ENCODE measurements around the gene COA1.

The COA1 gene

DNA sequence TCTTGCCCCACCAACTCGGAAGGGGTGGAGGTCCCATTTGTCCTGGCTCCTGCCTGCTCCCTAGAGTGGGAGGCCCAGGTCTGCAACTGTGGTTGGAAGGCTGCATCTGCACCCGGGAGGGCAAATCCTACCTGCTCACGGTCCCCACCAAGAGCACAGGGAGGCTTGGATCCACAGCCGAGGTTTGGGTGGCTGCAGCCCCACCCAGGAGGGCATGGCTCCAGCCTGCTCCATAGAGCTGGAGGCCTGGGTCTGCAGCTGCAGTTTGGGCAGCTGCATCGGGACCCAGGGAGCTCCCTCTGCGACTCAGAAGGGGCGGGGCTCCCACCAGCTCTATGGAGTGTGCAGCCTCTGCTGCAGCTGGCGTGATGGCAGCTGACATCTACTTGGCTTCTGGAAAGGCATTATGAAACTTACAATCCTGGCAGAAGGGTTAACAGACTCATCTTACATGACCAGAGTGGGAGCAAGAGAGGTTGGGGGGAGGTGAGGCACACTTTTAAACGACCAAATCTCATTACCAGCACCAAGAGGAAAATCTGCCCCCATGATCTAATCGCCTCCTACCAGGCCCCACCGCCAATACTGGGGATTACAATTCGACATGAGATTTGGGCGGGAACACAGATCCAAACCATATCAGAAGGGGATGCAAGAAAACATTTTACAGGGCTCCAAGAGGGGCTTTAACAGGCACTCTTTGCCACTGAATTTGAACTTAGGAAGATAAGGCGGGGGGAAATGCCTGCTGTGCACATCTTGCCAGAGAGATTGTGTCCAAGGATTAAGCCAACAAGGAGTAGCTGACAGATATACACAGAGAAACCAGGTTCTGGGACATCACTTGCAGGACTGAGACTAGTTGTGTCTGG is 20.9 kb upstream of the COA1 start:
- H3K4me3 ChIP-seq (ENCODE audit: low read depth, low read length), result no peak overlapping the region
- DNase-seq (ENCODE audit: low read depth), result no peak
- no peak for TF ChIP-seq CTCF (conservative IDR thresholded peaks at IDR 0.05; ENCODE audit: low read depth, low read length)

GRCh38 chr7:43749383-43749940 is 20.1 kb upstream of the COA1 start:
- DNase-seq (ENCODE audit: low read depth), result no peak
- H3K4me3 ChIP-seq (ENCODE audit: low read depth, low read length), result no peak overlapping the region
- TF ChIP-seq CTCF (conservative IDR thresholded peaks at IDR 0.05; ENCODE audit: low read depth, low read length), result no peak

GRCh38 chr7:43747328-43748105 is 18.2 kb upstream of the COA1 start:
- TF ChIP-seq CTCF (conservative IDR thresholded peaks at IDR 0.05; ENCODE audit: low read depth, low read length), result no peak
- DNase-seq (ENCODE audit: low read depth), result no peak
- no peak overlapping the region for H3K4me3 ChIP-seq (ENCODE audit: low read depth, low read length)

DNA sequence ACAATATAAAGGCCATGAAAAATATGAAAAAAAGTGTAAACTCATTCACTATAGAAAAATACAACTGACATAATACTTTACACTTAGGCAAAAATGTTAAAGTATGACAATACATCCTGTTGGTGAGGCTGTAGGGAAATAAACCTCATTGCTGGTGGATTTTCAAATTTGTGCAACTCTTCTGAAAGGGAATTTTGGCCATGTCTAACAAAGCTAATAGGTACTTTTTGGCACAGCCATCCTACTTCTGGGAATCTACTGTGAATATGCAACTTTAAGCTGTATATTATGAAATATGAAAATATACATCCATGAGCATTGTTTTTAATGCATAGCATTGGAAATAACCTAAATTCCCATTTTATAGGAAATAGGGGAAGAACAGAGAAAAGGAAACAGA is 13.4 kb upstream of the COA1 start:
- no peak for TF ChIP-seq CTCF (conservative IDR thresholded peaks at IDR 0.05; ENCODE audit: low read depth, low read length)
- H3K4me3 ChIP-seq (ENCODE audit: low read depth, low read length), result no peak overlapping the region
- DNase-seq (ENCODE audit: low read depth), result no peak

DNA sequence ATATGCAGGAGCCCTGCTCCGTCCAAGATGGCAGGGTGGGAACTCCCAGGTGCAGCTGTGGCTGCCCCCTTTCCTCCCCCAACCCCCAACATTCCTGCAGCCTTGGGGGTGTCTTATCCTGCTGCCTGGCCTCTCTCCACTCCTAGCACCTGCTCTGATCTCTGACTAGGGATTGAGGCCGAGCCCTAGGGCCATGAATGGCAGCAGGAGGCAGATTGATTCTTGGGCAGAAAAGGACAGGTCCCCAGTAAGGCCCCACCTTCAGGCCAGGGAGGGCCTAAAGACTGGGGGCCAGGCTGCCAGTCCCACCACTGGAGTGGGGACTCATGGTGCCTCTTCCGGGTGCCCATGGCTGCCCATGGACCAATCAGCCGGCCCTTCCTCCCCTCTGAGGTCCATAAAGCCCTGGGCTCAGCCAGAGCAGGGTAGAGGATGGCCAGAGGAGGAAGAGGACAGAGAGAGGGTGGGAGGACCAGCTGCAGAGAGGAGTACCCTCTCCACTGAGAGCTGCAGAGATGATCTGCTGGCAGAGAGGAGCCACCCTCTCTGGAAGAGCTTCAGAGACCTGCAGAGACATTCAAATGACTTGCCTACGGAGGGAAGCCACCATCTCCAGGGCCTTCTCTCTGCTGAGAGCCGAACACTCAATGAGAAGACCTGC is 8.3 kb upstream of the COA1 start:
- no peak overlapping the region for H3K4me3 ChIP-seq (ENCODE audit: low read depth, low read length)
- TF ChIP-seq CTCF (conservative IDR thresholded peaks at IDR 0.05; ENCODE audit: low read depth, low read length), result no peak
- DNase-seq (ENCODE audit: low read depth), result no peak

DNA sequence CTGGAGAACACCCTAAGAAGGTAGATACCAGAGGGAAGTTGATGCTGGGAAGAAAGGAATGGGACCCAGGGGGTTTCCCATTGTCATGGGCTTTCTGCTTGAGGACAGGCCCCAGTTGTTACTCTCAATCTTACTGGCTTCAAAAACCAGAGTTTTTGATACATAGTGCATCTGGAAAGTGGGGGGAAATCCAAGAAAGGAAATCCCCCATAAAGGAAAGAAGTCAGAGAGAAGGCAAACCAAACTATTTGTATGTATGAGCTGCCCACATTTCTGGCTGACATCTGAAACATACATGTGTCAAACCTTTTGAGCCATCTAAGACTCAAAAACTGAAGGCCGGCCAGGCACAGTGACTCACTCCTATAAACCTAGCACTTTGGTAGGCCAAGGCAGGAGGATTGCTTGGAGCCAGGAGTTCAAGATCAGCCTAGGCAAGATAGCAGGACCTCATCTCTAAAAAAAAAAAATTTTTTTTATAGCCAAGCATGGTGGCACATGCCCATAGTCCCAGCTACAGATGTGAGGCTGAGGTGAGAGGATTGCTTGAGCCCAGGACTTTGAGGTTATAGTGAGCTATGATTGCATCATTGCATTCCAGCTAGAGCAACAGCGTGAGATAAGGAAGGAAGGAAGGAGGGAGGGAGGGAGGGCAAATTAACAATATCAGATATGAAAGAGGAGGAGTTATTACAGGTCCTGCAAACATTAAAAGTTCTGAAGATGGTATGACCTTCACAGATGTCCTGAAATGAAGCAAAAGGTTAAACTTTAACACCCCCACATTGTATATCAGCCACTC is 6.7 kb upstream of the COA1 start:
- DNase-seq (ENCODE audit: low read depth), result peak; percentile 48
- no peak overlapping the region for H3K4me3 ChIP-seq (ENCODE audit: low read depth, low read length)
- TF ChIP-seq CTCF (conservative IDR thresholded peaks at IDR 0.05; ENCODE audit: low read depth, low read length), result no peak

Measured in choroid plexus epithelial cell (primary cell).